GM23338 (cell line): ENCODE results near the gene ERVK3-1. TPM values are rescaled to one million over a fixed set of nuclear protein-coding genes. Genes with fewer than 3 reads are reported as not detected.
A peak's percentile ranks its signal among the peaks of the same experiment; 100 is the strongest.

ENCODE experiments used
- ATAC-seq: fragments of 200-7000 bp; cut with Tn5 transposase; 3 replicates; pipeline ENCODE4 v1.9.1; 2020
- DNase-seq: peaks from one replicate; pipeline ENCODE4 v3.0.0-alpha.2; 2015; ENCODE audit warnings: low spot score
- H2AFZ ChIP-seq: fragments of 200-600 bp; sonication (generic); 2 replicates; pipeline ENCODE4 v1.8.0; 2016; ENCODE audit warnings: antibody characterized with exemption, mild to moderate bottlenecking, moderate library complexity
- H3F3A ChIP-seq: fragments of 200-600 bp; sonication (generic); replicated peaks from 2 replicates; pipeline ENCODE4 v1.8.0; 2017; ENCODE audit warnings: antibody characterized with exemption, mixed run types, low read depth
- H3K27ac ChIP-seq: fragments of 200-600 bp; sonication (generic); 2 replicates; pipeline ENCODE4 v1.6.1; 2016; ENCODE audit warnings: low read depth
- H3K27me3 ChIP-seq: fragments of 200-600 bp; sonication (generic); 2 replicates; pipeline ENCODE4 v1.8.0; 2016; ENCODE audit warnings: mild to moderate bottlenecking, mixed run types, moderate library complexity; ENCODE audit not compliant: insufficient read depth
- H3K36me3 ChIP-seq: fragments of 200-600 bp; sonication (generic); 2 replicates; pipeline ENCODE4 v1.8.0; 2016; ENCODE audit warnings: mild to moderate bottlenecking; ENCODE audit not compliant: insufficient read depth
- H3K4me1 ChIP-seq: fragments of 200-600 bp; sonication (generic); 2 replicates; pipeline ENCODE4 v1.8.0; 2016; ENCODE audit warnings: mild to moderate bottlenecking, moderate library complexity; ENCODE audit not compliant: insufficient read depth
- H3K4me2 ChIP-seq: fragments of 200-600 bp; sonication (generic); 2 replicates; pipeline ENCODE4 v1.7.1; 2017; ENCODE audit warnings: mixed run types
- H3K4me3 ChIP-seq: fragments of 200-600 bp; sonication (generic); 2 replicates; pipeline ENCODE4 v1.6.1; 2016; ENCODE audit warnings: mixed run types
- H3K79me2 ChIP-seq: fragments of 200-600 bp; sonication (generic); replicated peaks from 2 replicates; pipeline ENCODE4 v1.8.0; 2017; ENCODE audit warnings: mild to moderate bottlenecking; ENCODE audit not compliant: insufficient read depth
- H3K9me2 ChIP-seq: fragments of 200-600 bp; sonication (generic); 2 replicates; pipeline ENCODE4 v1.8.0; 2017; ENCODE audit not compliant: insufficient read depth
- H4K20me1 ChIP-seq: fragments of 200-600 bp; sonication (generic); replicated peaks from 2 replicates; pipeline ENCODE4 v1.8.0; 2017; ENCODE audit warnings: mild to moderate bottlenecking; ENCODE audit not compliant: insufficient read depth
- H3K27ac Mint-ChIP-seq: 2 replicates; pipeline ENCODE4 v1.8.0; 2020; ENCODE audit warnings: inconsistent platforms, mild to moderate bottlenecking, moderate library complexity, mixed read lengths
- H3K27me3 Mint-ChIP-seq: 3 replicates; pipeline ENCODE4 v1.8.0; 2022; ENCODE audit warnings: low read depth, mild to moderate bottlenecking, moderate library complexity, mixed read lengths, inconsistent platforms; ENCODE audit not compliant: insufficient read depth, poor library complexity
- H3K36me3 Mint-ChIP-seq: 3 replicates; pipeline ENCODE4 v1.8.0; 2021; ENCODE audit warnings: low read depth, mild to moderate bottlenecking, inconsistent platforms, moderate library complexity, mixed read lengths
- H3K4me1 Mint-ChIP-seq: 3 replicates; pipeline ENCODE4 v1.8.0; 2020; ENCODE audit warnings: mild to moderate bottlenecking, inconsistent platforms, mixed read lengths
- H3K4me3 Mint-ChIP-seq: 3 replicates; pipeline ENCODE4 v1.8.0; 2021; ENCODE audit warnings: moderate library complexity, mild to moderate bottlenecking, inconsistent platforms, mixed read lengths
- H3K9me3 Mint-ChIP-seq: 3 replicates; pipeline ENCODE4 v1.8.0; 2020; ENCODE audit warnings: moderate library complexity, mild to moderate bottlenecking, inconsistent platforms, mixed read lengths
- CREB1 ChIP-seq: fragments of 250-450 bp; sonication (Bioruptor Pico); IDR thresholded peaks from 2 replicates; pipeline ENCODE4 v1.5.0; 2020; ENCODE audit warnings: low read depth, mild to moderate bottlenecking, moderate library complexity
- CTCF ChIP-seq, 2 experiments: fragments of 200-600 bp in 1 of 2; sonication (generic) in 1 of 2; conservative IDR thresholded peaks; 2 replicates each; pipeline versions ENCODE4 v1.5.1 to v1.6.1; 2016 to 2017; ENCODE audit warnings: antibody characterized with exemption in 2 of 2, low read depth in 2 of 2, mild to moderate bottlenecking in 2 of 2, moderate library complexity in 1 of 2
- ETS1 ChIP-seq: IDR thresholded peaks from 2 replicates; pipeline ENCODE4 v1.6.1; 2016; ENCODE audit warnings: antibody characterized with exemption
- EZH2 ChIP-seq: fragments of 200-600 bp; sonication (generic); IDR thresholded peaks from one replicate; pipeline ENCODE4 v1.8.0; 2017; ENCODE audit warnings: antibody characterized with exemption, mild to moderate bottlenecking, low read depth; ENCODE audit not compliant: unreplicated experiment
- EZH2phosphoT487 ChIP-seq: fragments of 200-600 bp; sonication (generic); IDR thresholded peaks from one replicate; pipeline ENCODE4 v1.8.1; 2018; ENCODE audit warnings: antibody characterized with exemption; ENCODE audit not compliant: unreplicated experiment
- JUNB ChIP-seq: IDR thresholded peaks from one replicate; pipeline ENCODE4 v1.6.1; 2016; ENCODE audit warnings: antibody characterized with exemption; ENCODE audit not compliant: unreplicated experiment
- NANOG ChIP-seq: IDR thresholded peaks from 2 replicates; pipeline ENCODE4 v1.6.1; 2016; ENCODE audit warnings: antibody characterized with exemption, borderline replicate concordance
- POLR2AphosphoS5 ChIP-seq: IDR thresholded peaks from 2 replicates; pipeline ENCODE4 v1.6.1; 2016; ENCODE audit warnings: antibody characterized with exemption, low read depth
- REST ChIP-seq: IDR thresholded peaks from one replicate; pipeline ENCODE4 v1.6.1; 2018; ENCODE audit warnings: antibody characterized with exemption; ENCODE audit not compliant: unreplicated experiment
- STAT1 ChIP-seq: IDR thresholded peaks from one replicate; pipeline ENCODE4 v1.6.1; 2016; ENCODE audit warnings: antibody characterized with exemption; ENCODE audit not compliant: unreplicated experiment
- ZNF114 ChIP-seq: fragments of 250-450 bp; sonication (Bioruptor Pico); IDR thresholded peaks from 2 replicates; pipeline ENCODE4 v1.5.0; 2020; ENCODE audit warnings: mild to moderate bottlenecking, moderate library complexity
- ZNF331 ChIP-seq: fragments of 250-450 bp; sonication (Bioruptor Pico); IDR thresholded peaks from 2 replicates; pipeline ENCODE4 v1.5.0; 2020; ENCODE audit warnings: low read depth, mild to moderate bottlenecking, moderate library complexity
- ZNF462 ChIP-seq: fragments of 250-450 bp; sonication (Bioruptor Pico); IDR thresholded peaks from 2 replicates; pipeline ENCODE4 v1.5.0; 2020; ENCODE audit warnings: mild to moderate bottlenecking, moderate library complexity
- polyA plus RNA-seq: library from polyadenylated mRNA; unstranded; fragments of >200 nt; fragmentation: Nextera tagmentation; extraction: Ambion mirVana; gene quantifications from 2 replicates; pipeline ENCODE4 v1.2.1, GENCODE V29; 2016
- total RNA-seq: library from RNA; depleted of rRNA; stranded (reverse); fragments of >200 nt; shearing (Covaris generic); gene quantifications from 2 replicates; pipeline ENCODE4 v1.2.3, GENCODE V29; 2014

The ERVK3-1 gene
- total and polyA plus RNA-seq, 2 experiments from 2014 or later = 34.4 to 66.2 TPM

- no peak overlapping the region for H3K27ac ChIP-seq
- Mint-ChIP-seq H3K36me3 (no peaks in the 10 kb centered on the region), H3K27me3 (peaks cover 6% of the 10 kb centered on the region)
These were observed 52.4 kb downstream of the ERVK3-1 start for GRCh38 chr19:58357481-58358145.

More at GRCh38 chr19:58357481-58358145, 52.4 kb downstream of the ERVK3-1 start:
- H2AFZ ChIP-seq = no peak overlapping the region
- H3K4me2 ChIP-seq = peak overlapping the region; percentile 83
- H3K4me3 ChIP-seq = no peak overlapping the region
- no peaks in the 10 kb centered on the region for H3K79me2 ChIP-seq
- DNase-seq = no peak
- no peaks in the 10 kb centered on the region; the same call in 1 of the 2 replicates for H3K4me1 ChIP-seq
- Mint-ChIP-seq H3K4me1 (no peaks in the 10 kb centered on the region; the same call in 2 of the 3 replicates), H3K27ac (peak overlapping the region; percentile 84; the same call in 1 of the 2 replicates), H3K9me3 (peaks cover 3% of the 10 kb centered on the region; the same call in 1 of the 3 replicates), H3K4me3 (no peak overlapping the region)
- peaks cover 33% of the 10 kb centered on the region for H3K27me3 ChIP-seq
- TF ChIP-seq EZH2 (no peak), JUNB (no peak), ZNF462 (no peak), REST (no peak), POLR2AphosphoS5 (no peak), ZNF331 (CRISPR knock-in tag) (no peak), CREB1 (CRISPR knock-in tag) (no peak), EZH2phosphoT487 (no peak), NANOG (no peak), CTCF (conservative IDR thresholded peaks at IDR 0.05; ENCODE audit: low read depth in 2 of 2) (no peak), STAT1 (no peak), ETS1 (no peak), ZNF114 (CRISPR knock-in tag) (no peak)
- no peaks in the 10 kb centered on the region; the same call in 1 of the 2 replicates for H4K20me1 ChIP-seq
- ATAC-seq = no peak
- H3F3A ChIP-seq = peaks cover 6% of the 10 kb centered on the region
- no peaks in the 10 kb centered on the region for H3K9me2 ChIP-seq
- no peaks in the 10 kb centered on the region for H3K36me3 ChIP-seq
